NCI-H460 (cell line): ENCODE results near the gene FEN1. TPM values are rescaled to one million over a fixed set of nuclear protein-coding genes. Genes with fewer than 3 reads are reported as not detected.

ENCODE experiments used
- DNase-seq: peaks from one replicate; pipeline ENCODE4 v3.0.0-alpha.2; 2016; ENCODE audit warnings: low read depth; ENCODE audit errors: extremely low read depth
- total RNA-seq: library from RNA; depleted of rRNA; stranded (reverse); fragments of >200 nt; shearing (Covaris generic); gene quantifications from 2 replicates; pipeline ENCODE4 v1.2.3, GENCODE V29; 2014; rRNA removed

The FEN1 gene
- total RNA-seq, 1 experiment from 2014 or later: 19.3 TPM

- DNase-seq: no peak
Measured at GRCh38 chr11:61838501-61838900, 45.8 kb downstream of the FEN1 start.

- DNase-seq: no peak
Measured at GRCh38 chr11:61838921-61839320, 46.2 kb downstream of the FEN1 start.

GRCh38 chr11:61839742-61840141 is 47.0 kb downstream of the FEN1 start:
- no peak for DNase-seq

DNA sequence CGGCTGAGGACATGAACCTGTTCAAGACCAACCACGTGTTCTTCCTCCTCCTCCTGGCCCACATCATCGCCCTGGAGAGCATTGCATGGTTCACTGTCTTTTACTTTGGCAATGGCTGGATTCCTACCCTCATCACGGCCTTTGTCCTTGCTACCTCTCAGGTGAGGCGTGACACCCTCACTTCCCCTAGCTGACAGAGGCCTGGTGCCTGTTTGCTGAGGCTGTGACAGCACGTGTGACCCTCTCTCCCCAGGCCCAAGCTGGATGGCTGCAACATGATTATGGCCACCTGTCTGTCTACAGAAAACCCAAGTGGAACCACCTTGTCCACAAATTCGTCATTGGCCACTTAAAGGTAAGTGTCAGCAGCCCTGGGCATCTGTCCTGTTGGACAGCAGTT is 47.7 kb downstream of the FEN1 start:
- DNase-seq: no peak

DNA sequence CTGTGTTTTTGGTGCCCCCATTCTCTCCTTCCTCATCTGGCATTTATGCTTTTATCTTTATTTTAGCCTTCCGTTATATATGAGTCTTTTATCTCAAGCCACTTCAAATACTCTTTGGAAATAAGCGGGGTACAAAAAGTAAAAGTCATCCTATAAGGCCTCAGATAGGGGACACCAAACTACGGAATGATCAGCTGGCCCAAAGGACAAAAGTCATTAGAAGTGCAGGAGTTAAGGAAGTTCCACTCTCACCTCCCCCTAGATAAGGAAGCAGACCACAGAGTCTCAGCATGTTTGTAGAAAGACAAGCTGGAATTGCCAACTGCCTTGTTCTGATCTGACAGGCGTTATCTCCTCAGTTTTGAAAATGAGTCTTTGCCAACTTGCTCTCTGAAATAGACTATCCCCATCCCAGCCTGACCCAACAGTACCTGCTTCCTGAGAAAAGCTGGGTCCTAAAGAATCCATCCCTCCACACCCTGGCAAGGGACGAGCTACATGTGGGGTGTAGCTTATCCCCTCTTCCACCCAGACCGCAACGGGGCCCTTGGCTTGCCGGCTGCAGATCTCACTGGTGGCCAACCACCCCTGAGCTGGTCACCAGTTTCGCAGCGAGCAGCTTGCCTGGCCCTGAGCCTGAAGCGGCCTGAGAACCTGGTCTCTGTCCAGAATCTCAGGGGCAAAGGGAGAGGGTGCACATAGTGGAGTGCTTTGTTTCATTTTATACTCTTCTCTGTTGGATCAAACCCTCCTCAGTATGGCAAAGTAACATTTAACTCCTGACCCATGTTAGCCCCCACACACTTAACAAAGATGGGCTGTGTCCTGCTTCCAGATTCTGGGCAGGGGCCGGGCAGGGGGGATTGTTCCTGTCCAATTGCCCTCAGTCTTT is 49.2 kb downstream of the FEN1 start:
- no peak for DNase-seq

DNA sequence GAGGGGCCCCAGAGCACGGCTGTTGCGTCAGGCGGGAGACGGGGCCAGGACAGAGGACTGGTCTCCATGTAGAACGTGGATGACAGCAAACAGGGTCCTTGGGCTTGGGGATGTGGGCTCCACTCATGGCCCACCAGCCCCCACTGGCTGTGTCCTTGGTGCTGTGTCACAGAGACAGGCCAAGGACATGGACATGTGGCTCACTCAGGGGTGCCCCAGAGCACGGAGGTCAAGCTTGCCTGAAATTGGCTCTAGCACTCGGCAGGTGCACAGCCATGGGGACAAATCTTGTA is 49.8 kb downstream of the FEN1 start:
- no peak for DNase-seq

DNA sequence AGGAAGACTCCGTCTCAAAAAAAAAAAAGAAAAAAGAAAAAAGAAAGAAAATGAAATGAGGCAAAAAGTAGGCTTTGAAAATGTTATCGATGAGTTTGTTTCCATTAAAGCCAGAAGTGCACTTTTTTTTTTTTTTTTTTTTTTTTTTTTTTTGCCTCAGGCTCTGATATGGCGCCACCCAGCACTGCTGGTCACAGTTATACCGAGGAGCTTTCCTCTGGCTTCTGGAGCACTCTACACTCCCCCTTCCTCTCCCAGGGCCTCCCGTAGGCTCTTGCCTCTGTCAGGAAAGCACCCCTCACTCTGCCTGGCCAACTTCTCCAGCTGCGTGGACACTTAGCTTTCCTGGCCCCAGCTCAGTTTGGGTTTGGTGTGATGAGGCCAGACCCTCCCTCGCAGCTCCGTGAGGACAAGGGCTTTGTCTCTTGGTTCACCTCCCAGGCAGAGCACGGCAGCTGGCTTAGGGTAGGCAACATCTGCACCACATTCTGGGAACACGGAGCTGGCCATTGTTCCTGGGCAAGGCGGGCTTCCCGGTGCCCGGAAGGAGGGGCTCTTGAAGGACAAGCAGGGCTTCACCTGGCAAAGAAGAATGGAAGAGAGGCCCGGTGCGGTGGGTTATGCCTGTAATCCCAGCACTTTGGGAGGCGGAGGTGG is 52.3 kb downstream of the FEN1 start:
- DNase-seq: no peak

DNA sequence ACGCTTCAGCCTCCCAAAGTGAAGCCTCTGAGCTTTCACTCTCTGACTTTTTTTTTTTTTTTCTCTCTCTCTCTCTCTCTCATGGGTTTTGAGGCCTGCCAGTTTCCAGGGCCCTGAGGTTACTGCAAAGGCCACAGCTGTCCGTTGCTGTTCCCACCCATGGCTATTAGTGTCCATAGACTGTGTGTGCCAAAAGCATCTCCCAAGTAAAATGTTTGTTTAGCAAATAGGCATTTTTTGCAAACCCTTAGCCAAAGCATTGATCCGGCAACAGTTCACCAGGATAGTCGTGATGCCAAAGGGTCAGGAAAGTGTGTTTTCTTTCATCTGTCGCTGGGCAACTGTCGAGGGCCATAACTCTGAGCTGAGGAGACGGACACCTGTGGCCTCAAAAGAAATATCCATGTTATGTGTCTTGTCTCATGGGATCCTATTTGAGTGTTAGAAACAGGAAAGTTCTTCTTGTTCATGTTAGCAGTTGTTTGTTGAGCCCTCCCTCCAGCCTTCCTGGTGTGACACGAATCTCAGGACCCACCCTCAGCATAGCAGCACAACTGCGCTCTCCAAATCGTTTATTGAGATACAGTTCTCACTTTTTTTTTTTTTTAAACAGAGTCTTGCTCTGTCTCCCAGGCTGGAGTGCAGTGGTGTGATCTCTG is 53.8 kb downstream of the FEN1 start:
- no peak for DNase-seq

Other genes starting within 250 kb of the FEN1 start
- 0.29 and 0.47 TPM in 2 replicates for gene SYT7, start 211.8 kb upstream of the FEN1 start, total RNA-seq
- gene DAGLA, start 112.5 kb upstream of the FEN1 start, total RNA-seq: 0.52 TPM in 2 replicates
- 0.30 and 0.35 TPM in 2 replicates for gene MYRF, start 40.3 kb upstream of the FEN1 start, total RNA-seq
- 95.4 and 111 TPM in 2 replicates for gene TMEM258, start 312 bp upstream of the FEN1 start, total RNA-seq
- gene FADS1, start 24.1 kb downstream of the FEN1 start, total RNA-seq: 89.8 and 95.9 TPM in 2 replicates
- 19.3 and 23.1 TPM in 2 replicates for gene FADS2, start 35.4 kb downstream of the FEN1 start, total RNA-seq
- 16.8 and 27.7 TPM in 2 replicates for gene FADS3, start 98.6 kb downstream of the FEN1 start, total RNA-seq
- 3.2 and 4.6 TPM in 2 replicates for gene RAB3IL1, start 124.7 kb downstream of the FEN1 start, total RNA-seq
- 10.7 and 11.0 TPM in 2 replicates for gene BEST1, start 157.4 kb downstream of the FEN1 start, total RNA-seq
- gene FTH1, start 174.7 kb downstream of the FEN1 start, total RNA-seq: 2,410 TPM in 2 replicates